Smooth muscle cell (in vitro differentiated cells): ENCODE results near the gene DNAH1. TPM values are rescaled to one million over a fixed set of nuclear protein-coding genes. Genes with fewer than 3 reads are reported as not detected.

ENCODE experiments used
- DNase-seq: peaks from one replicate; lab custom pipeline; 2025; ENCODE audit not compliant: unreplicated experiment; lab: John Stamatoyannopoulos, UW
- H2AFZ ChIP-seq: fragments of 200-600 bp; sonication (generic); 2 replicates; pipeline ENCODE4 v1.6.0; 2016; ENCODE audit warnings: antibody characterized with exemption, low read depth, mild to moderate bottlenecking
- H3F3A ChIP-seq: fragments of 200-600 bp; sonication (generic); 2 replicates; pipeline ENCODE4 v1.6.0; 2017; ENCODE audit warnings: antibody characterized with exemption, low read depth
- H3K27ac ChIP-seq: fragments of 200-600 bp; sonication (generic); 2 replicates; pipeline ENCODE4 v1.5.1; 2016; ENCODE audit warnings: low read depth, mild to moderate bottlenecking
- H3K27me3 ChIP-seq: fragments of 200-600 bp; sonication (generic); 2 replicates; pipeline ENCODE4 v1.6.1; 2016; ENCODE audit warnings: low read depth, mild to moderate bottlenecking
- H3K36me3 ChIP-seq: fragments of 200-600 bp; sonication (generic); 2 replicates; pipeline ENCODE4 v1.5.1; 2016; ENCODE audit warnings: low read depth
- H3K4me1 ChIP-seq: fragments of 200-600 bp; sonication (generic); 2 replicates; pipeline ENCODE4 v1.5.1; 2016; ENCODE audit warnings: low read depth
- H3K4me2 ChIP-seq: fragments of 200-600 bp; sonication (generic); 2 replicates; pipeline ENCODE4 v1.6.0; 2016; ENCODE audit warnings: mild to moderate bottlenecking
- H3K4me3 ChIP-seq: fragments of 200-600 bp; sonication (generic); 2 replicates; pipeline ENCODE4 v1.5.1; 2016; ENCODE audit warnings: mild to moderate bottlenecking
- H3K79me2 ChIP-seq: fragments of 200-600 bp; sonication (generic); 2 replicates; pipeline ENCODE4 v1.6.0; 2016; ENCODE audit warnings: low read depth, mild to moderate bottlenecking
- H3K9ac ChIP-seq: fragments of 200-600 bp; sonication (generic); 2 replicates; pipeline ENCODE4 v1.6.0; 2016; ENCODE audit warnings: low read depth
- H3K9me3 ChIP-seq: fragments of 200-600 bp; sonication (generic); replicated peaks from 2 replicates; pipeline ENCODE4 v1.5.1; 2016; ENCODE audit warnings: low read depth
- H4K20me1 ChIP-seq: fragments of 200-600 bp; sonication (generic); 2 replicates; pipeline ENCODE4 v1.6.0; 2016; ENCODE audit warnings: low read depth
- WGBS: methylation state at CpG from one replicate; pipeline ENCODE4 v1.1.7; 2016; ENCODE audit warnings: low lambda C conversion rate; 5-methylcytosine and 5-hydroxymethylcytosine counted together
- polyA plus RNA-seq: library from polyadenylated mRNA; unstranded; fragments of >200 nt; fragmentation: Nextera tagmentation; extraction: Ambion mirVana; gene quantifications from 2 replicates; pipeline ENCODE4 v1.2.1, GENCODE V29; 2016
- total RNA-seq: library from RNA; depleted of rRNA; stranded (reverse); fragments of >200 nt; gene quantifications from 2 replicates; pipeline ENCODE4 v1.2.3, GENCODE V29; 2014
- TF ChIP-seq, protein P1 (sequence below): fragments of 200-600 bp; sonication (generic); IDR thresholded peaks from 2 replicates; pipeline ENCODE4 v1.5.1; 2017; ENCODE audit warnings: borderline replicate concordance, mild to moderate bottlenecking, antibody characterized with exemption; ENCODE audit not compliant: insufficient read depth, poor library complexity, severe bottlenecking

The DNAH1 gene
- total and polyA plus RNA-seq, 2 experiments from 2014 or later = 0.54 to 3.7 TPM

DNA sequence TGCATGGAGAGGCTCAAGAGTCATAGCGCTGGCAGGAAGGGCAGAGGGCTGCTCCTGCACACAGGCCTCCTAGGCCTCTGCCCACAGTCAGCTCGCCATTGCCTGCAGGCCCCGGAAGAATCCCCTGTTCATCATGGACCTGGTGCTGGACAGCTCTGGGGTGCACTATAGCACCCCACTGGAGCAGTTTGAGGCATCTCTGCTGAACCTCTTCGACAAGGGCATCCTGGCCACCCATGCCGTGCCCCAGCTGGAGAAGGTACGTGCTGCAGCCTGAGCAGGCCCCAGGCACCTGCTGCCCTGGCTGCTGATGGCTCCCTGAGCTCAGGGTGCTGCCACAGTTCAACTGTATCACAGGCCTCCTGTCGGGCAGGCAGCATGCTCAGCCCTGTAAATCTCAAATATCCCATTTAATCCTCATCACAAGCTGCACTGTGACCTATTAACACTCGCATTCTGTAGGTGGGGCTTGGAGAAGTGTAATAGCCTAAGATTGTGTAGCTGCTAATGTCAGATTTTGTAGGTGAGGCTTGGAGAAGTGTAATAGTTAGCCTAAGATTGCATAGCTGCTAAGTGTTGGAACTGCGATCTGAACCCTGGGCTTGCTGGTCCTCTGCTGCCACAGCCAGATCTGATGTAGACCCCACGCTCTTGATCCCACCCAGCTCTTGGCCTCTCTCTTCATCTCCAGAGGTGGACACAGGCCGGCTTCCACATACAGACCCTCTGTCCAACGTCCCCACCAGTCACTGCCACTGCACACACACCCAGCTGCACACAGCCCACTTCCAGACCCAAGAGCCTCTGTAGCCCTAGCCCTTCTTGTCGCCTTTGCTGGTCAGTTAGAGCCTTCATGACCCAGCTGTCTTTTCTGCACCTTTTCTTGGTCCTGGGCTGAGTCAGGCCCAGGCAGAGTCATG is 31.9 kb downstream of the DNAH1 start:
- Histone ChIP-seq H3F3A (no peaks in the 10 kb centered on the region), H3K79me2 (no peaks in the 10 kb centered on the region), H3K27ac (no peak overlapping the region), H3K4me3 (no peak overlapping the region), H3K4me2 (no peak overlapping the region), H3K27me3 (no peaks in the 10 kb centered on the region), H2AFZ (no peak overlapping the region), H4K20me1 (no peaks in the 10 kb centered on the region), H3K36me3 (no peaks in the 10 kb centered on the region), H3K4me1 (no peaks in the 10 kb centered on the region), H3K9me3 (no peaks in the 10 kb centered on the region), H3K9ac (no peak overlapping the region)
- TF ChIP-seq, protein P1, sequence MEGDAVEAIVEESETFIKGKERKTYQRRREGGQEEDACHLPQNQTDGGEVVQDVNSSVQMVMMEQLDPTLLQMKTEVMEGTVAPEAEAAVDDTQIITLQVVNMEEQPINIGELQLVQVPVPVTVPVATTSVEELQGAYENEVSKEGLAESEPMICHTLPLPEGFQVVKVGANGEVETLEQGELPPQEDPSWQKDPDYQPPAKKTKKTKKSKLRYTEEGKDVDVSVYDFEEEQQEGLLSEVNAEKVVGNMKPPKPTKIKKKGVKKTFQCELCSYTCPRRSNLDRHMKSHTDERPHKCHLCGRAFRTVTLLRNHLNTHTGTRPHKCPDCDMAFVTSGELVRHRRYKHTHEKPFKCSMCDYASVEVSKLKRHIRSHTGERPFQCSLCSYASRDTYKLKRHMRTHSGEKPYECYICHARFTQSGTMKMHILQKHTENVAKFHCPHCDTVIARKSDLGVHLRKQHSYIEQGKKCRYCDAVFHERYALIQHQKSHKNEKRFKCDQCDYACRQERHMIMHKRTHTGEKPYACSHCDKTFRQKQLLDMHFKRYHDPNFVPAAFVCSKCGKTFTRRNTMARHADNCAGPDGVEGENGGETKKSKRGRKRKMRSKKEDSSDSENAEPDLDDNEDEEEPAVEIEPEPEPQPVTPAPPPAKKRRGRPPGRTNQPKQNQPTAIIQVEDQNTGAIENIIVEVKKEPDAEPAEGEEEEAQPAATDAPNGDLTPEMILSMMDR = no peak
- WGBS = 91% methylated on average over 13 of the region's 13 CpGs
- no peak for DNase-seq

DNA sequence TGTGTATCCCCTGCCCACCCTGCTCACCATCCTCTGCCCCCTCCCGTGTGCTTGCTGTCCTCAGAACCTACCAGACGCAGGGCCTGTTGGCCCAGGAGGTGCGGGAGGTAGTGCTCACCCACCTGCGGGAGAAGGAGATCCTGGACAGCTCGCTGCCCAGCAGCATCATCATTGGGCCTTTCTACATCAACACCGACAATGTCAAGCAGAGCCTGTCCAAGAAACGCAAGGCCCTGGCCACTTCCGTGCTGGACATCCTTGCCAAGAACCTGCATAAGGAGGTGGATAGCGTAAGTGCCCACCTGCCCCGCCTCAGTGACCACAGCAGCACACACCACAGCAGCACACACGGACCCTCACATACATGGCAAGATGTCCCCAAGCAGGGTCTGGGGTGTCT is 33.0 kb downstream of the DNAH1 start:
- Histone ChIP-seq H4K20me1 (no peaks in the 10 kb centered on the region), H3K9me3 (no peaks in the 10 kb centered on the region), H3K9ac (no peak overlapping the region), H3F3A (no peaks in the 10 kb centered on the region), H3K27me3 (no peaks in the 10 kb centered on the region), H3K79me2 (no peaks in the 10 kb centered on the region), H3K27ac (no peak overlapping the region), H3K4me1 (no peaks in the 10 kb centered on the region), H3K4me3 (no peak overlapping the region), H2AFZ (no peak overlapping the region), H3K36me3 (no peaks in the 10 kb centered on the region), H3K4me2 (no peak overlapping the region)
- TF ChIP-seq, protein P1 = no peak
- 93% methylated on average over 11 of the region's 11 CpGs for WGBS
- DNase-seq = no peak

DNA sequence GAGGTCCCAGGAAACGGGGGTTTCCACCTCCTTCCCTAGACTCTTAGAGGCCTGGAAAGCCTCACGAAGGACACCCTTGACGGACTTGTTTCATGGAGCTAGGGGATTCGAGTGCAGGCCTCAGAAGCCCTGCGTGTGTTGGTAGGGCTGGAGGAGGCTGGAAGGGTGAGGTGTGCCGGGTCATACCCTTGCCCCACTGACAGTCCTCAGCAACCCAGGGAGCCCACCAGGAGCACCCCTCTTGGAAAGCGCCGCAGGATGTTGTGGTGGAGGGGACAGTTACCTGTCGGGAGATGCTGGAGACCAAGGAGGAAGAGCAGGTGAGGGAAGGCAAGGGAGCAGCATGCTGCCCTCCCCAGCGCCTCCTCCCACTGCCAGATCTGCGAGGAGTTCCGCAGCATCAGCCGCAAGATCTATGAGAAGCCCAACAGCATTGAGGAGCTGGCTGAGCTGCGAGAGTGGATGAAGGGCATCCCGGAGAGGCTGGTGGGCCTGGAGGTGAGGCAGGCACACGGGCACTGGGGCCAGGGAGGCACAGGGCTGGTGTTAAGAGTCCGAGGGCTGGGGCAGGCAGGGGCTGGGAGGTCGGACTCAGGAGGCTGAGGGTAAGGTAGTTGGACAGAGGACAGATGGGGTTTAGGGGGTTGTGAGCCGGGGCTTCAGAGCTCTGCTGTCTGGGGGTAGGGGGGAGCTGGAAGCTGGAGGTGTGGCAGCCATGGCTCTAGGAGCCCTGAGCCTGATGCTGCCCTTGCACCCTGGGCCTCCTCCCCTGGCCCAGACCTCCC is 33.7 kb downstream of the DNAH1 start:
- TF ChIP-seq, protein P1 = no peak
- no peaks in the 10 kb centered on the region for H3F3A ChIP-seq
- no peaks in the 10 kb centered on the region for H3K27me3 ChIP-seq
- H3K4me2 ChIP-seq = no peak overlapping the region
- H3K36me3 ChIP-seq = no peaks in the 10 kb centered on the region
- WGBS = 92% methylated on average over 19 of the region's 19 CpGs
- no peak overlapping the region for H2AFZ ChIP-seq
- no peaks in the 10 kb centered on the region for H3K4me1 ChIP-seq
- no peak for DNase-seq
- no peaks in the 10 kb centered on the region for H3K9me3 ChIP-seq
- no peak overlapping the region for H3K9ac ChIP-seq
- no peaks in the 10 kb centered on the region for H3K79me2 ChIP-seq
- no peak overlapping the region for H3K4me3 ChIP-seq
- no peak overlapping the region for H3K27ac ChIP-seq
- H4K20me1 ChIP-seq = no peaks in the 10 kb centered on the region
